ENCODE results near the gene GRK3.

DNA sequence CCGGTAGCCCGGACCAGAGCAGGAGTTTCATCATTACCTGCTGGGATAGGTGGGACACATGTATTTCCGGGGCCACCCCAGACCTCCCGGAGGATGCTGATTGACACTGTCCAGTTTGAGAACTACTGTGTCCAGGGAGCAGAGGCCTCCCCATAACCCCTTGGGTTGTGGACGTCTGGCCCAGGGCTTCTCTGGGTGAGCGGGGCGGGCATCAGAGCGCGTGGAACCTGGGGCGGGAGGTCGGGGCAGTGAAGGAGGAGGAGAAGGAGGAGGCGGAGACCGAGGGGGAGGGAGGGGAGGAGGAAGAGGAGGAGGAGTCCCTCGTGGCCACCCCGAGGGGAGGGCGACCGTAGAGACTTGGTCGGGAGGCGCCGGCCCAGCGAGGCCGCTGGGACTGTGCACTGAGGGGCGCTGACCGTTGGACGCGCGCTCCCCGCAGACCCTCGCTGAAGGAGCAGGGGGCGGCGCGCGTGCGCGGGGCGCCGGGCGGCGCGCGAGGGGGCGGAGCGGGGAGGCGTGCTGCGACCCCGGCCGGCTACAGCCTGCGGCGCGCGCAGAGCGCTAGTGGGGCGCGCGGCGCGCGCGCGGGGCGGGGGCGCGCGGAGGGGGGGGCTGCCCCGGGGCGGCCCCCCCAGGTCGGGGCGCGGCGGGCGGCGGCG lies at the start of gene GRK3:
- TF ChIP-seq, protein P1, sequence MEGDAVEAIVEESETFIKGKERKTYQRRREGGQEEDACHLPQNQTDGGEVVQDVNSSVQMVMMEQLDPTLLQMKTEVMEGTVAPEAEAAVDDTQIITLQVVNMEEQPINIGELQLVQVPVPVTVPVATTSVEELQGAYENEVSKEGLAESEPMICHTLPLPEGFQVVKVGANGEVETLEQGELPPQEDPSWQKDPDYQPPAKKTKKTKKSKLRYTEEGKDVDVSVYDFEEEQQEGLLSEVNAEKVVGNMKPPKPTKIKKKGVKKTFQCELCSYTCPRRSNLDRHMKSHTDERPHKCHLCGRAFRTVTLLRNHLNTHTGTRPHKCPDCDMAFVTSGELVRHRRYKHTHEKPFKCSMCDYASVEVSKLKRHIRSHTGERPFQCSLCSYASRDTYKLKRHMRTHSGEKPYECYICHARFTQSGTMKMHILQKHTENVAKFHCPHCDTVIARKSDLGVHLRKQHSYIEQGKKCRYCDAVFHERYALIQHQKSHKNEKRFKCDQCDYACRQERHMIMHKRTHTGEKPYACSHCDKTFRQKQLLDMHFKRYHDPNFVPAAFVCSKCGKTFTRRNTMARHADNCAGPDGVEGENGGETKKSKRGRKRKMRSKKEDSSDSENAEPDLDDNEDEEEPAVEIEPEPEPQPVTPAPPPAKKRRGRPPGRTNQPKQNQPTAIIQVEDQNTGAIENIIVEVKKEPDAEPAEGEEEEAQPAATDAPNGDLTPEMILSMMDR (IDR thresholded peaks at IDR 0.05) = no peak
- TF ChIP-seq POLR2A (IDR thresholded peaks at IDR 0.05) = peak in 1 of 2 donors; percentile 59

Measured in thyroid gland (tissue), 4 donors.